Measurements from ENCODE around the gene GOLGA6L7.
"Not testable (repeated sequence)": the region's sequence is repeated elsewhere in the genome, so short reads cannot be mapped to it uniquely, and the experiment has no call there.

Gene GOLGA6L7

GRCh38 chr15:28881600-28881999 lies 33.2 kb upstream of the GOLGA6L7 start:
- no peak for DNase-seq

GRCh38 chr15:28881170-28881569 lies 32.7 kb upstream of the GOLGA6L7 start:
- no peak for DNase-seq

GRCh38 chr15:28880680-28881079 lies 32.2 kb upstream of the GOLGA6L7 start:
- no peak for DNase-seq

GRCh38 chr15:28879551-28879950 lies 31.1 kb upstream of the GOLGA6L7 start:
- no peak for DNase-seq

- DNase-seq: no peak
Observed at GRCh38 chr15:28878209-28878608, 29.8 kb upstream of the GOLGA6L7 start.

- no peak for DNase-seq
Observed at GRCh38 chr15:28876845-28877185, 28.4 kb upstream of the GOLGA6L7 start.

- peak; percentile 25 for DNase-seq
Observed at GRCh38 chr15:28876131-28876844, 27.8 kb upstream of the GOLGA6L7 start.

GRCh38 chr15:28875461-28876000 lies 27.1 kb upstream of the GOLGA6L7 start:
- no peak for DNase-seq

GRCh38 chr15:28873585-28874190 lies 25.2 kb upstream of the GOLGA6L7 start:
- peak; percentile 57 for DNase-seq

- no peak for DNase-seq
Observed at GRCh38 chr15:28873006-28873405, 24.6 kb upstream of the GOLGA6L7 start.

GRCh38 chr15:28871168-28871567 lies 22.7 kb upstream of the GOLGA6L7 start:
- no peak for DNase-seq

- no peak for DNase-seq
Observed at GRCh38 chr15:28868744-28869345, 20.4 kb upstream of the GOLGA6L7 start.

GRCh38 chr15:28861589-28862293 lies 13.3 kb upstream of the GOLGA6L7 start:
- DNase-seq: not testable (repeated sequence)

GRCh38 chr15:28861031-28861534 lies 12.6 kb upstream of the GOLGA6L7 start:
- DNase-seq: no peak

GRCh38 chr15:28854578-28854977 lies 6.1 kb upstream of the GOLGA6L7 start:
- not testable (repeated sequence) for DNase-seq

GRCh38 chr15:28853654-28854053 lies 5.2 kb upstream of the GOLGA6L7 start:
- not testable (repeated sequence) for DNase-seq

- DNase-seq: not testable (repeated sequence)
Observed at GRCh38 chr15:28849766-28850165, 1.3 kb upstream of the GOLGA6L7 start.

- DNase-seq: not testable (repeated sequence)
Observed at GRCh38 chr15:28849271-28849670, 827 bp upstream of the GOLGA6L7 start.

GRCh38 chr15:28847959-28848358 lies 485 bp downstream of the GOLGA6L7 start:
- not testable (repeated sequence) for DNase-seq

- not testable (repeated sequence) for DNase-seq
Observed at GRCh38 chr15:28847247-28847646, 1.2 kb downstream of the GOLGA6L7 start.

- not testable (repeated sequence) for DNase-seq
Observed at GRCh38 chr15:28844147-28844546, 4.3 kb downstream of the GOLGA6L7 start.

GRCh38 chr15:28843520-28843919 lies 4.9 kb downstream of the GOLGA6L7 start:
- DNase-seq: not testable (repeated sequence)

GRCh38 chr15:28842210-28842609 lies 6.2 kb downstream of the GOLGA6L7 start:
- DNase-seq: not testable (repeated sequence)

Measured in CD4-positive, alpha-beta T cell treated with Interleukin-6 for 4 hours (primary cell).